Stimulated activated CD8-positive, alpha-beta memory T cell treated with anti-CD3 and anti-CD28 coated beads, Interleukin-7, amount 100 ng/mL, for 1 hour (primary cell): Measurements from ENCODE around the gene DUSP7.

ENCODE experiments used
- DNase-seq, 2 donors: peaks; one replicate each; pipeline ENCODE4 v3.0.0-alpha.2; 2020; ENCODE audit warnings: low read depth in 2 of 2

DUSP7 gene

DNA sequence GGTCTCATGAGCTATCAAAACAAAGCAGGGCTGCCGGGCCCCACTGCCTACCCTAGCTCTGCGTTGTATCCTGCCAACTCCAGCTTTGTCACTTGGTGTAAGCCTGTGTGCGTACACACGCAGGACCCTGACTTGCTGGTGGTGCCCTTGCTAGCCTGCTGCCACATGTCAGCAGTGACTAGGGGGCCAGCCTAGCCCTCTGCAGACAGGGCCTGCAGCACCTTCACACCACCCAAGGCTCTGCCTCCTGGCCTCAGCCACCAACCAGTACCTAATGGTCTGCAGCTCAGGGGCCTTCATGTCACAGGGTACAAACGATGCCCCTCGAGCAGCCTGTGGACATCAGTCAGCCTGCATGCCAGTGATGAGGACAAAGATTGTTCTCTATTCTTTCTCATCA is 30.1 kb upstream of the DUSP7 start:
- no peak for DNase-seq

DNA sequence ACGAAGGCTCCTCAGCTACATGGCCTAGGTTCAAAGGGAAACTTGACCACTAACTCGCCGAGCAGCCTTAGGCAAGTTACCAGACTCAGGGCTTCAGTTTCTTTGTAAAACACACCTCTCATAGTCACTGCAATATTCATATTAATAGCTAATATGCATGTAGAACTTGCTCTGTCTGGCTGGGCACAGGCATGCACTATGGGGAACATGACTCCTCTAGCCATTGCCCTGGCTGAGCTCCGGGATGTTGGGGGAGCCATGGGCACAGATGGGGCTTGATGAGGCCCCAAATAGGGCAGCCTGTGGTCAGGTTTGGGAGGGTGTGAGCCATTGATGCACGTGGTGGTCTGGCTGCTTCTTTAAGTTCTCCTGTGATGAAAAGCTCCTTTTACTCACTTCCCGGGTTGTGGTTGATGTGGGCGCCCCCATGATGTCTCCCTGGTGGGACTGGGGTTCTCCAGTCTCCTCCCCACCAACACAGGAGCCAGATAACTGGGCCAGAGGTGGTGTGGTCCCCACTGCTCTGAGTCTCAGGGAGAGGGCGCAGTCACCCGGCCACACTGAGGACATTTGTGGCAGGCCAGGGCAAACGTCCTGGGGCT is 29.4 kb upstream of the DUSP7 start:
- no peak for DNase-seq

DNA sequence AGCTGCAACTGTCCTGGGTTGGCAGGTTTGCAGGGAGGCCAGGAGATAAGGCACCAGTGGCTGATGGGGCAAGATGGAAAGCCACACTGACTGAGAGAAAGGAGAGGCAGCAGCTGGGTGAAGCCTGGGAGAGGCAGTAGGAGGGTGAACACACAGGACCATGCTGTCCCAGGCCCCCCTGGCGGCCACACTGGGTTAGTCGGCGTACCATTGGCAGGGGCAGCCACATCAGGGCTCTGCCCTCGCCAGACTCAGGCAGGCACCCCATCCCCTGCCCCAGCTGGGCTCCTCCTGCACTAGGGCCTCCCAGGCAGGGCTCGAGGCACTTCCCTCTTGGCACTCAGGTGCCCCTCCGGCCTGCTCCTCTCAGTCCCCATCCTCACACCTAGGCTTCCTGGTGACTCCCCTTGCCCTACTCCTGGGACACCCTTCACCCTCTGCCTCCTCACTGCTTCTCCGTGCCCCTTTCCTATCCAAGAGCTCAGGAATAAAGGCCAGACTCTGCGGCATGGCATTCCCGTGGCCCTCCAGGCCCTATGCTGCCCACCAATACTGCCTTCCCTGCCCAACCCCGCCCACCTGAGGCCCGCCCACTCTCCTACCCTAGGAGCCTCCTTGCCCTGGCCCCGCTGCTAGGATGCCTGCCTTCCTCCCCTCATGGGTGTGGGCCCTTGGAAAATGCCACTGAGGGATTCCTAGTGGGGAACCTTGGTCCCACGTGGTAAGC is 28.7 kb upstream of the DUSP7 start:
- no peak for DNase-seq

DNA sequence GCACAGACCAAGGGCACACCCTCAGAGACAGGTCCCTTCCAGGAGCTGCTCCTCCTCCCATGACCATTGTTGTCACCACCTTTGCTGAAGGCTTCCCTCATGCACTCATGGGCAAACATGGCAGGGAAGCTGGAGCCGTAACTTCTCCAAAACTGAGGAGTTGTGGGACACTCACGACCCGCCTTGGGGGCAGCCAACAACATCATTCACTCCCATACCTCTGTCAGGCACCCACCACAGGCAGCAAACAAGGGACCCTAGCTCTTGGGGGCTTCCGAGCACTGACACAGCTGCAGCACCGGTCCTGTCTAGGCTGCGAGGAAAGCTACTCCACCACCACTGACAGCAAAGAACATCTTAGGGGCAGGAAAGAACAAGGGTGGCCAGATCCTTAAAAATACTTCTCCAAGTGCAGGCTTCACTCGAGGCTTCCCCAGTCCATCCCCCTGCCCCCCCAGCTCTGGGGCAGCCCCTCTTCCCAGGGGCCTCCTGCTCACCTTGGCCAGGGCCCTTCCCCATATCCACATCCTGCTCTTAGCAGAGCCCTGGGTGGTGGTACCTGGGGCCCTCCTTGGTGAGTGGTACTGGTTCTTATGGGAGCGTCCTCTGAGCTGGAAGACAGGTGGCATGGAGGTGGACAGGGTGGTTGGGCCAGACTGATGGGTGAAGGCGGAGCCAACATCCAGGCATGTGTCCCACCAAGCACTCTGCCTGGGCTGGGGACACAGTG is 28.0 kb upstream of the DUSP7 start:
- no peak for DNase-seq

GRCh38 chr3:52083556-52084087 is 27.3 kb upstream of the DUSP7 start:
- no peak for DNase-seq

- no peak for DNase-seq
Measured at GRCh38 chr3:52082951-52083350, 26.6 kb upstream of the DUSP7 start.

DNA sequence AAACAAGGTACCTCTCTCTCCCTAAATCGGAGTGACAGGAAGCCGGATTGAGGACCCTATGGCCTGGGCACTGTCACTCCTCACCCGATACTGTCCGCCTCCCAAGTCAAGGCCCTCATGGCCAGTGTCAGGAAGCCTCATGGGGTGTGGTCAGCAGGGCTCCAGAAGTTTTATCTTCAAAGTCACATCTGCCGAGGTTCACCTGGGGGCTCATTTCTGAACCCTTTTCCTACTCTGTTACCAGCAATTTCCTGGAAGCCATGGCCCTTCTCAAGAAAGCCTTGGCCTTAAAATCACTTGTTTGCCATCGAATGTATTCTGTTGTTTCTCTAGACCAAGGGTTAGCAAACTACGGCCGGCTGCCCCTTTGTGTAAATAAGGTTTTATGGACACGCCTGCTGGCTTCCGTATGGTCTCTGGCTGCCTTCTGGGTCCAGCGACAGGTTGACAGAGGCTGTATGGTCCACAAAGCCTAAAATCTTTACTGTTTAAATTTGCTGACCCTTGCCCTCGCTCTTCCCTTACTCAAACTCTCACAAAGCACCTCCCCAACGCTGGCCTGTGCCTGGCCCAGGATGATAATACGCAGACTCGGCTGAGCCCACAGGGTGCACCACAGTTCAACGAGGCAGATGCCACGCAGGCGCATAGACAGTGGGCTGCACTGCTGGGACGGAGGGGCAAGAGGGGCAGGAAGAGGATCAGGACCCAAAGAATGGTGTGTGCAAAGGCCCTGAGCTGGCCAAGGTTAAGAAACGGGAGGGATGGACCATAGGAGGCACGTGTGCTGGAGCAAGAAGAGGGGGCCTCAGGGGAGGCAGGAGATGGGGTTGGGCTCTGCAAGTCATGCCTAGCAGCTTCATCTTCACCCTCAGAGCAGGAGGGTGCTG is 24.7 kb upstream of the DUSP7 start:
- no peak for DNase-seq

GRCh38 chr3:52079958-52080357 is 23.6 kb upstream of the DUSP7 start:
- no peak for DNase-seq

DNA sequence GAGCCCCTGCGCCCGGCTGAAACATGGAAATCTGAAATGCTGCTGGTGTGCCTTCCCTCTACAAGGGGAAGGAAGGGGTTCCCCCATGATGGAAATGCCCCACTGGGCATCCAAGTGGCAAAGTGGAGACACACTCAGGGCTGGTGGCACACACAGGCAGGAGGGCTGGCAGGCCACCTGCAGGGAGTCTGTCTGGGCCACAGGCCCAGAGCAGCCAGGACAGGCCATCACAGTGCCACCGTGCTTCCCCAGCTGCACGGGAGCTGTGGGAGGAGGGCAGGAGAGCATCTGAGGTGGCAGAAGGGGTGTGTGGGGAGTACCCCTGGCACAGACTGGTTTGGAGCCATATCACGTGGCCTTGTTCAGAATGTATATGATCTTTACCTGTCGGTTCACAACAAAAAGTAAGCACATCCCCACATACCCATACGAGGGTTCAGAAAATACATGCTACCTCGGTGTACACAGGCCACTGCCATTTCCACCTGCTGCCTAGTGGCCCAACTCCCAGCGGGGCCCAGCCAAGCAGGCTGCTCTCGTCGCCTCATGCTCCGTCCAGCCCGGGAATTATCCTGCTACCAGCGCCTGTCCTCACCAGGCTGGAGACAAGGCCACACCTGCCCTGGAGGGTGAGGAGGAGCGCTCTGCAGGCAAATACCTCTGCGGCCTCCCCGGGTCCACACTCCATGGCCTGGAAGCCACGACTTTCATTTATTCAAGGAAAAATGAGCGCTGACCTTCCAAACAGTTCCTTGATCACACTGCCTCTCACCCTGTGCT is 22.6 kb upstream of the DUSP7 start:
- DNase-seq: no peak

GRCh38 chr3:52077925-52078324 is 21.6 kb upstream of the DUSP7 start:
- no peak for DNase-seq

GRCh38 chr3:52076896-52077780 is 20.8 kb upstream of the DUSP7 start:
- DNase-seq: no peak

DNA sequence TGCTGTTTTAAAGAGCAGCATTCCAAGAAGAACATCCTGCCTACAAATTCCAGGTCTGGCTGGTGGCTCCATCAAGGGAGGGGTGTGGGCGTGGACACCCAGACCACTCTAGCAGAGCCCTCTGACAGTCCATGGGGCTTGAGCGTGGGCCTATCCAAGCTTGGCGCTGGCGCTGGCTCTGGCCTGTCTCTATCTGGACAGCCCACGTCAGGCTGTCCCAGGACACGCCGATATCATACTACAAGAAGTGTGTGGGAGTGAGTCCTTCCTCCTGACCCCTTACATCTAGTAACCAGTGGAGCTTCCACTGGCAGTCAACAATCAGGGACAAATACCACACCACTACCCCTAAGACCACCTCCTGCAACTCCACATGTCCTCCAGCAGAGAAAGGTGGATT is 17.1 kb upstream of the DUSP7 start:
- no peak for DNase-seq

DNA sequence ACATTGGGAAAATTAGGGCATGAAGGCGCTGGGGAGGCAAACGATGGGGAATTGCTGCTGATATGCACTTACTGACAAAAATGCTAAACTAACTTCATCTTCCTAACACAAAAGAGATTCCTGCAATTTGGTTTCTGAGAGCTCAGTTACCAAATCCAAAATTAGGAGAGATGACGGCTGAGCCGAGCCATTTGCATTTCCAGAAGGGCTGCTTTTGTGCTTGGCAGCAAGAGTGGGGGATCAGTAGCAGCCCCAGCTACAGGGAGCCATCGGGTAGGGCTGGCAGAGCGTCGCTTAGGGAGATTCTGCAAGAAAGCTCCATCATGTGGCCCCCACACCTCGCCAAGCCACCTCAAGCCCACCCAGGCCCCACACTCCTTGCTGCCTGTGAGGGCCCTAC is 16.1 kb upstream of the DUSP7 start:
- no peak for DNase-seq

DNA sequence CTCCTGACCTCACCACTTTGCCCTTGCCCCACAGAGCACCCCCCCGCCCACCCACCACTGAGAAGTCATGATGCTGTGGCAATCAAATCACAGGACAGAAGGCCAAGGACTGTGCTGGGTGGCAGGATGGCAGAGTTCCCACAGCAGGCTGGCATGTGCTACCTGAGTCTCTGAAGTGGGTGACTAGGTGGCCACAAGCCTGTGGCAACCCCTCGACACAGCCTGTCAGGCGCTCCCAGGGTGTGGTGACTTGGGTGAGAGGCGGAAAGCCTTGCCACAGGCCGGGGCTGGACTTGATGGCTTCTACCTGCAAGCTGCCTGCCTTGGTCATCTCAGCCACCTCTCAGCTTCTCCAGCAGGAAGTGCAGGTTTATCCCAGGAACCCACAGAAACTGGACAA is 15.6 kb upstream of the DUSP7 start:
- DNase-seq: no peak

- no peak for DNase-seq
Measured at GRCh38 chr3:52070724-52071621, 14.6 kb upstream of the DUSP7 start.

GRCh38 chr3:52069855-52070254 is 13.5 kb upstream of the DUSP7 start:
- DNase-seq: no peak

DNA sequence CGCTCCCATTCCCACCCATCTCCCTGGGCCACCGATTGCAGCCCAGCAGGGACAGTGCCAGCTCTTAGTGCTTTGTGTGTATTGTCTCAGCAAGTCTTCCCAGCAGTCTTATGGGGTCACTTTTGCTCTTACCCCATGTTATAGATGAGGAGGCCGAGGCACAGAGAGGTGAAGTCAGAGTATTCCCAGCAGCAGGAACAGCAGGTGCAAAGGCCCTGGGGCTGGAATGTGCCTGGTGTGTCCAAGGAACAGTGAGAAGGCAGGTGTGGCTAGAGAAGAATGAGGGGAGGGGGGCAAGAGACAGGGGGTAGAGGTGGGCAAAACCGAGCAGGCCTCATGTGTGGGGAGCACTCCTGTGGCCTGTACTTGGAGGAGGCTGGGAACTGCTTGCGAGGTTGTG is 12.8 kb upstream of the DUSP7 start:
- DNase-seq: no peak

DNA sequence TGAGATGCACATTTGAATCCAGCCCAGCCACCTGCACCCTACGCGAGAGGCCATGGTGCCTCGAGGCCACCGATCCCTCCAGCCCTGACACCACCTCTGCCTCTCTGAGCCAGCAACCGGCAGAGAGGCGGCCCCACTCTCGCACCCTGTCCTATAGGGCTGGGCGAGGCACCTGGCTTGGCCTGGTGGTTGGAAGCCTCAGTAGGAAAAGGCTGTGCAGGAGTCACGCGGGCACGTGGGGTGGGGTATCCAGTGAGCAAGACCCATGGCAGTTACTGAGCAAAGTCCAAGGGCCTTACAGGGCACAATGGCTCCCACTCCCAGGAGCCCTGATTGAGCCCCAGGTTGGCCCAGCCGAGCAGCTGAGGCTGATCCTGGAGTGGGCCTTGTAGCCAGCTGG is 12.4 kb upstream of the DUSP7 start:
- no peak for DNase-seq

GRCh38 chr3:52068055-52068571 is 11.7 kb upstream of the DUSP7 start:
- DNase-seq: no peak
